Body of pancreas (tissue), 4 donors: ENCODE measurements around the gene GLB1L2.

Experiments
- POLR2A ChIP-seq, 3 donors: fragments of 450-650 bp; IDR thresholded peaks; one replicate each; pipeline ENCODE4 v1.6.1; 2016; ENCODE audit warnings: antibody characterized with exemption in 3 of 3, mild to moderate bottlenecking in 2 of 3
- TF ChIP-seq, protein P1 (sequence below), 7 experiments: fragments of 450-650 bp in 4 of 7; fragments of 200-600 bp in 3 of 7; sonication (generic) in 3 of 7; IDR thresholded peaks; one replicate each; pipeline ENCODE4 v1.5.1; 2016 to 2019; ENCODE audit warnings: antibody characterized with exemption in 7 of 7

DNA sequence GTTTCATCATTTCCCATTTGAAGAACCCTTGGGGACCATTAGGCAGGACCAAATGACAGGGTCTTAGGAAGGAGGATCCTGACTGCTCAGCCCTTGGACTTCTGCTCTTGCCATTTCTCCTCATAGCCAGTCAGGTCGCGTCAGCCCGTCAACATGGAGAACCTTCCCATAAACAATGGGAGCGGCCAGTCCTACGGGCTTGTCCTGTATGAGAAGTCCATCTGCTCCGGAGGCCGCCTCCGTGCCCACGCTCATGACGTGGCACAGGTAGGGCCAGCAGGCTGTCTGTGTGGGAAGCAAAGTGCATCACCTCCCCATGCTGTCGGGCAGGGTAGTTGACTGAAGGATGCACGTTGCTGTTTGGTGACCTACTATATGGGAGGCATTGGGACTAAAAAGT is 19.6 kb upstream of the GLB1L2 start:
- TF ChIP-seq POLR2A (IDR thresholded peaks at IDR 0.05) = no peak
- TF ChIP-seq, protein P1, sequence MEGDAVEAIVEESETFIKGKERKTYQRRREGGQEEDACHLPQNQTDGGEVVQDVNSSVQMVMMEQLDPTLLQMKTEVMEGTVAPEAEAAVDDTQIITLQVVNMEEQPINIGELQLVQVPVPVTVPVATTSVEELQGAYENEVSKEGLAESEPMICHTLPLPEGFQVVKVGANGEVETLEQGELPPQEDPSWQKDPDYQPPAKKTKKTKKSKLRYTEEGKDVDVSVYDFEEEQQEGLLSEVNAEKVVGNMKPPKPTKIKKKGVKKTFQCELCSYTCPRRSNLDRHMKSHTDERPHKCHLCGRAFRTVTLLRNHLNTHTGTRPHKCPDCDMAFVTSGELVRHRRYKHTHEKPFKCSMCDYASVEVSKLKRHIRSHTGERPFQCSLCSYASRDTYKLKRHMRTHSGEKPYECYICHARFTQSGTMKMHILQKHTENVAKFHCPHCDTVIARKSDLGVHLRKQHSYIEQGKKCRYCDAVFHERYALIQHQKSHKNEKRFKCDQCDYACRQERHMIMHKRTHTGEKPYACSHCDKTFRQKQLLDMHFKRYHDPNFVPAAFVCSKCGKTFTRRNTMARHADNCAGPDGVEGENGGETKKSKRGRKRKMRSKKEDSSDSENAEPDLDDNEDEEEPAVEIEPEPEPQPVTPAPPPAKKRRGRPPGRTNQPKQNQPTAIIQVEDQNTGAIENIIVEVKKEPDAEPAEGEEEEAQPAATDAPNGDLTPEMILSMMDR (IDR thresholded peaks at IDR 0.05) = no peak
